ENCODE measurements around the gene ASCC3.

The ASCC3 gene

GRCh38 chr6:100719883-100720682, 161.0 kb downstream of the ASCC3 start:
- DNase-seq (ENCODE audit: low read depth), result no peak

DNA sequence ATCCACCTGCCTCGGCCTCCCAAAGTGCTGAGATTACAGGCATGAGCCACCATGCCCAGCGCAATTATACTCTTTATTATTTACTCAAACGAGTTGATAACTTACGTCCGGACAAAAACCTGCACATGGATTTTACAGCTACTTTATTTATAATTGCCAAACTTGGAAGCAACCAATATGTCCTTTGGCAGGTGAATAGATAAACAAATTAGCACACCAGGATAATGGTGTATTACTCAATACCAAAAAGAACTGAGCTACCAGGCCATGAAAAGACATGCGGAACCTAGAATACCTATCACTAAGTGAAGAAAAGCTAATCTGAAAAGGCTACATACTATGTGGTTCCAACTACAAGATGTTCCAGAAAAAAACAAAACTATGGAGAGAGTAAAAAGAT, 168.1 kb downstream of the ASCC3 start:
- DNase-seq (ENCODE audit: low read depth), result no peak

GRCh38 chr6:100706491-100706890, 174.6 kb downstream of the ASCC3 start:
- DNase-seq (ENCODE audit: low read depth), result no peak

GRCh38 chr6:100704961-100705360, 176.2 kb downstream of the ASCC3 start:
- DNase-seq (ENCODE audit: low read depth), result no peak

DNA sequence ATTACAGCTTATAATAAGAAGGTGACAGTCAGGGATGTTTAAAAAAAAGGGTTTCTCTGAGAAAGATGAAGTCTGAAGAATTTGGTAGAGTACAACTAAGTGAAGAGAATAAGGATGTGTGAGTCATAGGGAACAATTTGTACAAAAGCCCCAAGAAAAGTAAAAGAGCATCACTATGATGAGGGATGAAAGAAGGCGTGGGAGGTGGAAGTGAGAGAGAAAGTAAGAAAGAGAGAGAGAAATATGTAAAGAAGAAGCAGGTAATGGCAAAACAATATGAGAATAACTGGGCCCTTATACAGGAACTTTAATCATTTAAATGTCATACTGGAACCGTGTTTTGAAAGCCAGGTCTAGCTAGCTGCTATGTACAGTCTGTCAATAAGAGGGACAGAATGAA, 179.4 kb downstream of the ASCC3 start:
- DNase-seq (ENCODE audit: low read depth), result no peak

DNA sequence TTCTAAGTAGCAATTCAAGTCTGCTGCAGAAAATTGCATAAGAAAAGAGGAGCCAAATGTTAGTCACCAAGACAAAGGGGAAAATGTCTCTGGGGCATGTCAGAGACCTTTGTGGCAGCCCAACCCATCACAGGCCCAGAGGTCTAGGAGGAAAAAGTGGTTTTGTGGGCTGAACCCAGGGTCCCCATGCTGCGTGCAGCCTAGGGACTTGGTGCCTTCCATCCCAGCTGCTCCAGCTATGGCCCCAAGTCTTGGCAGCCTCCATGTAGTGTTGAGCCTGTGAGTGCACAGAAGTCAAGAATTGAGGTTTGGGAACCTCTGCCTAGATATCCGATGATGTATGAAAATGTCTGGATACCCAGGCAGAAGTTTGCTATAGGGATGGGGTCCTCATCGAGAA, 181.1 kb downstream of the ASCC3 start:
- DNase-seq (ENCODE audit: low read depth), result no peak

- DNase-seq (ENCODE audit: low read depth), result no peak
These were observed 185.7 kb downstream of the ASCC3 start for GRCh38 chr6:100695445-100695844.

- DNase-seq (ENCODE audit: low read depth), result no peak
These were observed 187.7 kb downstream of the ASCC3 start for GRCh38 chr6:100693249-100693927.

DNA sequence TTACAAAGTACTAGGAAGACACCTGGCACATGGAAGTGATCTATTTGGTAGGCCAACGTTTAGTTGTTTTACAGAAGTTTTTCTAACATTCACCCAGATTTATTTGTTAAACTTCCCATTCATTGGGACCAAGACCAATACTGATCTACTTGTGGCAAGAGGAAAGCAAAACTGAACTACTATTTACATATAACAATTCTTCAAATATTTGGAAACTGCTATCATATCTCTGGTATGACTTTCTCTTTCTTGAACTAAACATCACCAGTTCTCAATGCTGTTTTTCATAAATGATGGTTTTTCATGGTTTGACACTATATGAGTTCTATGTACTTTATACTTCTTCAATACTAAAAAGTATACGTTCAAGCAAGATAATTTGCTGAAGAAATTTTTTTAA, 189.2 kb downstream of the ASCC3 start:
- DNase-seq (ENCODE audit: low read depth), result no peak

- DNase-seq (ENCODE audit: low read depth), result no peak
These were observed 194.9 kb downstream of the ASCC3 start for GRCh38 chr6:100686216-100686615.

DNA sequence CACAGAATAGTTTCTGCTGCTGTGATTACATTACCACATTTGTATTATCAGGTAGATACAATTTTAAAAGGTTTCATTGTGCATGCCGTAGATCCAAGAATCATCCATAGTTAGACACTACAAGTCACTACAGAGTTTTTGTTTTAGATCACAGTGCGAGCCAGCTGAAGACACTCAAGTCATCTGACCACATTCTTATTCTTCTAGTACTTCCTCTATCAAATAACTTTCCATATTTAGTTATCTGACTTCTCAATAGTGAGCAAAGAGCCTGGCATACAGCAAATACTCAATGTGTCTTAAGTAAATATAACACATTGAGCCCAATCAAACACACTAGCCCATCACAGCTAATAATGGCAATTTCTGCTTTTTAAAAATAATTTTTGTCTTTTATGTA, 195.4 kb downstream of the ASCC3 start:
- no peak for DNase-seq (ENCODE audit: low read depth)

DNA sequence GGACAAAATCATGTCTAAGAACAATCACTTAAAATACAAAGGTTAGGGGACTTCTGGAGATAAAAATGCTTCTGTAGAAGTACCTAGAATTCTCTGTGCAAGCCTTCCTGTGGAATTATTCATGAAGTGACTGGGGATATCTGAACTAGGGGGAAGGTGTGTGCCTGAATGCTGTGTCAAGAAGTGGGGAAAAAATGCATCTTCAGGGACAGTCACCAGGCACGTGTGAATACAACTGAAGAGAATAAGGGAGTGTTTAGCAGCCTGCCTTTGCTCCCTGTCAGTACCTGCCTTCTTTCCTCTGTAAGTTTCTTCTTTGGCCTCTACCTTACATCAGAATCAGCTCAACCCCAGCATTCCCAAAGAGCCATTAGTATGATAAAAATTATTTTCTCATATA, 201.0 kb downstream of the ASCC3 start:
- no peak for DNase-seq (ENCODE audit: low read depth)

- DNase-seq (ENCODE audit: low read depth), result no peak
These were observed 203.1 kb downstream of the ASCC3 start for GRCh38 chr6:100678027-100678426.

DNA sequence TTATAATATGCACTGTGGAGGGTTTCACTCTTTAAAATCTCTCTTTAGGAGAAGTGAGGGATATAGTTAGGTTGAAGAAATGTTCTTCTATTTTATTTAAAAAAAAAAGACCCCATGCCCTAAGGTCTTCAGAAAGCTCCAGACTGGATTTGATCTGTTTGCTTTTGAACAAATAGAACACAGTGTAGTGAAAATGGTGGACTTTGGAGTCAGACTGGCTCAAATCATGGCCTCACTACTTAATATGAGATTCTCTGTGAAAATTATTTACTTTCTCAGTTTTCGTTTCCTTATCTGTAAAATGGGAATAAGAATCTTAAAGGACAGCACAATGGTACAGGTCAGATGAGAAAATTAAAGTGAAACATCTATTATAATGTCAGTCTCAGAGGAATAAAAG, 203.9 kb downstream of the ASCC3 start:
- no peak for DNase-seq (ENCODE audit: low read depth)

- DNase-seq (ENCODE audit: low read depth), result no peak
These were observed 207.5 kb downstream of the ASCC3 start for GRCh38 chr6:100673641-100674040.

DNA sequence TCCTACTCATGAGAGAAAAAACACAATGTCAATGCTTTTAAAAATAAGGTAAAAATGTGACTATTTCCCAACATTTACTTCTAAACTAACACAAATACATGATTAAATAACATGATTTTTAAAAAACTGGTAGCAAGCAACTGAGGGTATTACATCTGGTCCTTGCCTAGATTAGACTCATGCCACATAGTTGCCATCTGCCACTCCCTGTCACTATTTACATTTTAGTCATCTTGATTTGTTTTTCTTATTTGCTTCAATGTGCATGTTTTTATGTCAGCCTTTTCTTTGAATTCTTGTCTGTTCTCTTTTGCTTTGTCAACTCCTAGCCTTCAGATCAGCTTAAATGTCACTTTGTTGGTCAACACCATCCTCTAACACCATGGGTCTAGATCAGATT, 209.4 kb downstream of the ASCC3 start:
- no peak for DNase-seq (ENCODE audit: low read depth)

DNA sequence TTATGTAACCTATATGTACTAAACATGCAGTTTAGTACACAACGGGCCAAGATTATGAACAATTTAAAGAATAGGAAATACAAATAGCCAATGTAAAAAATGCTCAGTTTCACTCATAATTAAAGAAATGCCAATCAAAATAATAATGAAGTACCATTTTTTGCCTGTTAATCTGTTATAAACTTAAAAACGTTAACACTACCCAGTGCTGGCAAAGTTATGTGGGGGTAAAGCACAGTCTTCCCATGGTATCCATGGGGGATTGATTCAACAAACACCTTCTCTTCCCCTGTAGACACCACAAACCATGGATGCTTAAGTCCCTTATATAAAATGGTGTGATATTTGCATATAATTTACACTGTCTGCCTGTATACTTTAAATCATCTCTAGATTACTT, 211.1 kb downstream of the ASCC3 start:
- DNase-seq (ENCODE audit: low read depth), result no peak

- DNase-seq (ENCODE audit: low read depth), result no peak
These were observed 216.1 kb downstream of the ASCC3 start for GRCh38 chr6:100665041-100665380.

GRCh38 chr6:100664274-100665040, 216.7 kb downstream of the ASCC3 start:
- no peak for DNase-seq (ENCODE audit: low read depth)

- DNase-seq (ENCODE audit: low read depth), result no peak
These were observed 217.8 kb downstream of the ASCC3 start for GRCh38 chr6:100663219-100663863.

DNA sequence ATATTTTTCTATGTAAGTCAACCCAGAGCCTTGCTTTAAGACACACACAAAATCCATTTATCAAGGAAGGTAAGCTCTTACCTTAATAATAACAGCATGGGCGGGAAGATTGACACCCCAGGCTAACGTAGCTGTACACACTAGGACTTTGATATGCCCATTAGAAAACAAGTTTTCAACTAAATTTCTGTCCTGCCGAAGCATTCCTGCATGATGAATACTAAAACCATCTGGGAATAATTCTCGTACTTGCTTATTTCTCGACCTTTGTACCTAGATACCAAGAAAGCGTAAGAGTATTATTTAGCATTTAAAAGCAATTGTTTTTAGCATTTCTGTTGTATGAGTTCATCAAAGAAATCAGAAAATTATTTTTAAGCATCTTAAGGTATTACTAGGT, 218.9 kb downstream of the ASCC3 start:
- no peak for DNase-seq (ENCODE audit: low read depth)

DNA sequence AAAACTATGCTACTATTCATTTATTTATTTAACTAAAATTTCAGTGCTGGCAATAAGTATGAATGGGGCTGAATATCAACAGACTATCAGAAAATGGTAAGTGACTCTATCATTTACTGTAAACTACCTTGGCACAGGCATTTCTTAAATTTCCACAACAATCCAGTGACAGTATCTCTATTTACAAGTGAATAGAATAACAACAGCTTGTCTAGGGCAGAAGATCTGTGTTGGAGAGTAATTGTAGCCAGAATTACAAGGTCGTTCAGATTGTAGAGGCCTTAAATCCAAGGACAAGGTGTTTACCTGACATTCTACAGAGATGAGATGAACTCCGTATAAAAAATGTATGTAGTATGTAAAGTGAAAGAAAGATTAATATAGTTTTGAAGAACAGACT, 222.6 kb downstream of the ASCC3 start:
- DNase-seq (ENCODE audit: low read depth), result no peak

All from stimulated activated CD8-positive, alpha-beta memory T cell treated with anti-CD3 and anti-CD28 coated beads, Interleukin-4, amount 100 ng/mL, for 24 hours (primary cell).